Left ventricle myocardium inferior (tissue), 1 donor: ENCODE data around the gene CHST8. TPM values are rescaled to one million over a fixed set of nuclear protein-coding genes. Genes with fewer than 3 reads are reported as not detected.

Experiments
- DNase-seq: peaks from one replicate; pipeline ENCODE4 v3.0.0-alpha.2; 2020
- H3K27ac ChIP-seq: fragments of 200-600 bp; replicated peaks from 2 replicates; pipeline ENCODE4 v1.8.0; 2021
- H3K27me3 ChIP-seq: fragments of 200-600 bp; 2 replicates; pipeline ENCODE4 v1.8.0; 2021; ENCODE audit warnings: low read depth
- H3K36me3 ChIP-seq: fragments of 200-600 bp; 2 replicates; pipeline ENCODE4 v1.8.0; 2021
- H3K4me1 ChIP-seq: fragments of 200-600 bp; 2 replicates; pipeline ENCODE4 v1.8.0; 2021
- H3K4me3 ChIP-seq: fragments of 200-600 bp; 2 replicates; pipeline ENCODE4 v1.8.0; 2021; ENCODE audit warnings: mild to moderate bottlenecking, moderate library complexity
- H3K9me3 ChIP-seq: fragments of 200-600 bp; replicated peaks from 2 replicates; pipeline ENCODE4 v1.8.0; 2021
- intact Hi-C: fragments of 100-400 bp; cut with micrococcal nuclease; formaldehyde crosslinking; loops from one replicate; pipeline ENCODE4 v1.11.0; 2022
- total RNA-seq: library from RNA; stranded (reverse); fragmentation: NEBNext Ultra II Directional; extraction: Animal tissue kit (Norgen Biotek cat#: 25700); gene quantifications from one replicate; pipeline ENCODE4 v1.2.1, GENCODE V29; 2021
- TF ChIP-seq, protein P1 (sequence below): fragments of 200-600 bp; IDR thresholded peaks from 2 replicates; pipeline ENCODE4 v1.8.0; 2021; ENCODE audit warnings: antibody characterized with exemption, mild to moderate bottlenecking, borderline replicate concordance
- donor health status: DM: no; HTN: yes; CAD: no; lungs with severe emphysema.

CHST8 gene
- total RNA-seq, 1 donor from 2014 or later = 0.14 TPM

DNA sequence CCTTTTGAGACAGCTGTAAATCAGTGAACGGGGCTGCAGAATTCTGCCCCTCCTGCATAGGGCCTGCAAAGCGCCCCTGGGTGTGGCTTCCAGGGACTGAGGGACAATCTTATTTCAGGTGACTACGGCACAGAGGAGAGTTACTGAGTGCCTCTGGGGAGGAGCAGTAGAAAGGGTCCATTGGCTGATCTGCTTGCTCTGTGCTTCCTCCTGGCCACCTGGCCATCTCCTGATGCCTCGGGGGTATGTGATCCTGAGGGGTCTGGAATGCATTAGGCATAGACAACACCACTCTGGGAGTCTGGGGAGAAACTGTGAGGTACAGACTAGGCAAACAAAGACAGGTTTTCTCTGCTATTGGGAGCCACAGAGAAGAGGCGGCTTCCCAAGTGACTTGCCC, 177.7 kb downstream of the CHST8 start:
- no peak for DNase-seq
- peak overlapping the region; percentile 88 for H3K4me3 ChIP-seq

DNA sequence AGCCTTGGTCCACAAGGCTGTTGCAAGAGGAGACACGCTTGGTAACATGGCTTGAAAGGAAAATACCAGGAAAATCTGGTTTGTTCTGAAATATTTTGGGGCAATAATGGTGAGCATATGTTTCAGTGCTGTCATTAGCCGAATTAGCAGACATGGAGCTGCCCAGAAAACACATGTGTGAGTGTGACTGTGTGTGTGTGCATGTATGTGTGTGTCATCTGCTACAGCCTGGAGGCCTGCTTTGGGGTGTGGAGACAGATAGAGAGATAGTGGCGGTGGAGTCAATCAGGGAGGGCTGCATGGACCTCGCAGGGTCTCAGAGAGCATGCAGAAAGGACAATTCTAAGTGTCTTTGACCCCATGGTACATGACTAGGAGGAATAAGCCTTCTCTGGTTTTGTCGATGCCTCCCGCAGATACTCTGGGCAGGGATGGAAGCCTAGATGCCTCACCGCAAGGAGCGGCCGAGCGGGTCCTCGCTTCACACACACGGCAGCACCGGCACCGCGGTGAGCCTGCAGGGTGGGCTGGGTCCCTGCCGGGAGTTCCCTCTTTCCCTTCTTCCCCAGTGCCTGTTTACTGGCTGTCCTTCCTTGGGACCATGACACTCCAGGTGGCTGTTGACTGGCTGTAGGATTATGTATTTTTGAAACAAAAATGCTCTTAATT, 178.4 kb downstream of the CHST8 start:
- Histone ChIP-seq H3K9me3 (no peaks in the 10 kb centered on the region), H3K4me1 (peaks cover 72% of the 10 kb centered on the region), H3K36me3 (peaks cover 11% of the 10 kb centered on the region), H3K27me3 (peaks cover 14% of the 10 kb centered on the region), H3K27ac (no peak overlapping the region), H3K4me3 (peak overlapping the region; percentile 88)
- intact Hi-C loops = no loop called here
- TF ChIP-seq, protein P1, sequence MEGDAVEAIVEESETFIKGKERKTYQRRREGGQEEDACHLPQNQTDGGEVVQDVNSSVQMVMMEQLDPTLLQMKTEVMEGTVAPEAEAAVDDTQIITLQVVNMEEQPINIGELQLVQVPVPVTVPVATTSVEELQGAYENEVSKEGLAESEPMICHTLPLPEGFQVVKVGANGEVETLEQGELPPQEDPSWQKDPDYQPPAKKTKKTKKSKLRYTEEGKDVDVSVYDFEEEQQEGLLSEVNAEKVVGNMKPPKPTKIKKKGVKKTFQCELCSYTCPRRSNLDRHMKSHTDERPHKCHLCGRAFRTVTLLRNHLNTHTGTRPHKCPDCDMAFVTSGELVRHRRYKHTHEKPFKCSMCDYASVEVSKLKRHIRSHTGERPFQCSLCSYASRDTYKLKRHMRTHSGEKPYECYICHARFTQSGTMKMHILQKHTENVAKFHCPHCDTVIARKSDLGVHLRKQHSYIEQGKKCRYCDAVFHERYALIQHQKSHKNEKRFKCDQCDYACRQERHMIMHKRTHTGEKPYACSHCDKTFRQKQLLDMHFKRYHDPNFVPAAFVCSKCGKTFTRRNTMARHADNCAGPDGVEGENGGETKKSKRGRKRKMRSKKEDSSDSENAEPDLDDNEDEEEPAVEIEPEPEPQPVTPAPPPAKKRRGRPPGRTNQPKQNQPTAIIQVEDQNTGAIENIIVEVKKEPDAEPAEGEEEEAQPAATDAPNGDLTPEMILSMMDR = no peak
- no peak for DNase-seq

More for the DNA sequence above, 177.7 kb downstream of the CHST8 start:
- peaks cover 5% of the 10 kb centered on the region for H3K36me3 ChIP-seq
- peaks cover 72% of the 10 kb centered on the region for H3K4me1 ChIP-seq
- H3K27me3 ChIP-seq = peaks cover 19% of the 10 kb centered on the region
- H3K9me3 ChIP-seq = no peaks in the 10 kb centered on the region
- H3K27ac ChIP-seq = no peak overlapping the region
- TF ChIP-seq, protein P1 = no peak
- intact Hi-C loops = no loop called here

DNA sequence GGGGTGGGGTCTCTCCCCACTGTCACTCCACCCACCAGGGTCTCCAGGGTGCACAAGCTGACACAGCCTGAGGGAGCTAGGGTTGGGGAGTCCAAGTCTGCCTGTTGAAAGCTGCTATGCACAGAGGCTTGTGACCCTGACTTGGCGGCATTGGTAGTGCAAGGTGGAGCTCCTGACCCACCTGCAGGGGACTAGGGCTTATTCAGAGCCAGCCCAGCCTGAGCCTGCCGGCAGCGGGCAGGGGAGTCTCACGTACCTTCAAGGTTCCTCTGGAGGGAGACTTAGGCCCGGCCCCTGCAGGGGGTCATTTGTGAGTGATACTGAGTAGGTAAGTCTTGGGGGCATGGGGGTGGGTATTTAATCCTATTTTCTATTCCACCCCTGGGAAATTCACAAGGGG, 179.7 kb downstream of the CHST8 start:
- H3K27me3 ChIP-seq = peaks cover 12% of the 10 kb centered on the region
- H3K27ac ChIP-seq = no peak overlapping the region
- TF ChIP-seq, protein P1 = no peak
- DNase-seq = no peak
- no peak overlapping the region for H3K4me3 ChIP-seq
- H3K36me3 ChIP-seq = peaks cover 21% of the 10 kb centered on the region
- no peaks in the 10 kb centered on the region for H3K9me3 ChIP-seq
- intact Hi-C loops = no loop called here
- peaks cover 75% of the 10 kb centered on the region for H3K4me1 ChIP-seq

DNA sequence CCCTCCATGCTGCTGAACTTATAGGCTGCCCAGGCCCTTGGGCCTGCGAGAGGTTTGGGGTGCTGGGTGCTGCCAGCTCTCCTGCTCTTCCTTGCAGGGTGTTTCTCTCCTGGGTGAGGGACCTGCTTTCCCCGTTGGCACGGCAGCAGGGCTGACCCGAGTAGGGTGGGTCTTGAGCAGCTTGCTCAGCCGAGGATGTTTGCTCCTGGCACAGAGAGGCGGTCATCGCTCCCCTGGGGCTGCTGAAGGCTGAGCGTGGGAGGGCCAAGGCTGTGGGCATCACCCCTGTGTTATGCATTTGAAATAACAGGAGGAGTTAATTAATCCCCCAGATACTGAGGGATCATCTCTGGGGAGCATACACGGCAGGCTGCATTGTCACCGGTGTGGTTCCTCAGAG, 180.2 kb downstream of the CHST8 start:
- intact Hi-C loops = no loop called here
- peaks cover 21% of the 10 kb centered on the region for H3K36me3 ChIP-seq
- no peak overlapping the region for H3K4me3 ChIP-seq
- TF ChIP-seq, protein P1 = no peak
- no peak for DNase-seq
- peaks cover 6% of the 10 kb centered on the region for H3K27me3 ChIP-seq
- no peak overlapping the region for H3K27ac ChIP-seq
- H3K9me3 ChIP-seq = no peaks in the 10 kb centered on the region
- H3K4me1 ChIP-seq = peaks cover 74% of the 10 kb centered on the region

DNA sequence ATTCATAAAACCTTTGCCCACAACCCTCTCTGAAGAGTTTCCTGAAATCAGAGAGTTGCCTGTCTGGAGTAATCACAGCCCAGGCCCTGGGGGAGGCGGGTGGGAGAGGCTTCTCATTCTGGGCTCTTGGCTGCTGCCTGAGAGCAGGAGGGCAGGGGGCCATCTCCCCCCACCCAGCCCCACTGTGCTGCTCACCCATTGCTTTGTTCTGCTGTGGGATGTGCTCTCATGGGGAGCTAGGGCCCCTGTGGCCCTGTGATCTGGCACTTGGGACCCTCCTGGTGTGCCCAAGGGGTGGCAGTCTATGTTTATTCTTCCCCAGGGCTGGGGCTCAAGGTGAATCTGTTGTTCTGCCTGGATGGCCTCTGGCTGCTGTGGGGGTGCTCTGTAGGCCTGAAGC, 181.0 kb downstream of the CHST8 start:
- Histone ChIP-seq H3K4me3 (no peak overlapping the region), H3K27ac (peak overlapping the region; percentile 3), H3K4me1 (peaks cover 70% of the 10 kb centered on the region), H3K9me3 (no peaks in the 10 kb centered on the region), H3K27me3 (no peaks in the 10 kb centered on the region), H3K36me3 (peaks cover 26% of the 10 kb centered on the region)
- intact Hi-C loops = no loop called here
- TF ChIP-seq, protein P1 = no peak
- DNase-seq = no peak
